OCI-LY1 (cell line): ENCODE measurements around the gene DPP6.
"Not testable (repeated sequence)": the region's sequence is repeated elsewhere in the genome, so short reads cannot be mapped to it uniquely, and the experiment has no call there.

Experiments used
- EZH2 ChIP-seq: fragments of 200-600 bp; sonication (generic), shearing (Covaris generic); IDR thresholded peaks from 2 replicates; pipeline ENCODE4 v1.8.0; 2017; ENCODE audit warnings: borderline replicate concordance, mixed run types, mild to moderate bottlenecking, antibody characterized with exemption, low read length, moderate library complexity, mixed read lengths
- TF ChIP-seq, protein P1 (sequence below): fragments of 200-600 bp; sonication (generic), shearing (Covaris generic); IDR thresholded peaks from 2 replicates; pipeline ENCODE4 v1.5.1; 2017; ENCODE audit warnings: mild to moderate bottlenecking, antibody characterized with exemption, low read length, moderate library complexity, mixed read lengths

GRCh38 chr7:154051643-154052529, at the start of gene DPP6:
- TF ChIP-seq, protein P1, sequence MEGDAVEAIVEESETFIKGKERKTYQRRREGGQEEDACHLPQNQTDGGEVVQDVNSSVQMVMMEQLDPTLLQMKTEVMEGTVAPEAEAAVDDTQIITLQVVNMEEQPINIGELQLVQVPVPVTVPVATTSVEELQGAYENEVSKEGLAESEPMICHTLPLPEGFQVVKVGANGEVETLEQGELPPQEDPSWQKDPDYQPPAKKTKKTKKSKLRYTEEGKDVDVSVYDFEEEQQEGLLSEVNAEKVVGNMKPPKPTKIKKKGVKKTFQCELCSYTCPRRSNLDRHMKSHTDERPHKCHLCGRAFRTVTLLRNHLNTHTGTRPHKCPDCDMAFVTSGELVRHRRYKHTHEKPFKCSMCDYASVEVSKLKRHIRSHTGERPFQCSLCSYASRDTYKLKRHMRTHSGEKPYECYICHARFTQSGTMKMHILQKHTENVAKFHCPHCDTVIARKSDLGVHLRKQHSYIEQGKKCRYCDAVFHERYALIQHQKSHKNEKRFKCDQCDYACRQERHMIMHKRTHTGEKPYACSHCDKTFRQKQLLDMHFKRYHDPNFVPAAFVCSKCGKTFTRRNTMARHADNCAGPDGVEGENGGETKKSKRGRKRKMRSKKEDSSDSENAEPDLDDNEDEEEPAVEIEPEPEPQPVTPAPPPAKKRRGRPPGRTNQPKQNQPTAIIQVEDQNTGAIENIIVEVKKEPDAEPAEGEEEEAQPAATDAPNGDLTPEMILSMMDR = not testable (repeated sequence)
- not testable (repeated sequence) for TF ChIP-seq EZH2
